KG1 (cell line): ENCODE measurements around the gene CKAP5.

Experiments
- DNase-seq: peaks from one replicate; lab custom pipeline; 2025; lab: John Stamatoyannopoulos, UW

The CKAP5 gene

GRCh38 chr11:46698597-46698996, 147.5 kb downstream of the CKAP5 start:
- DNase-seq: no peak

GRCh38 chr11:46697723-46698122, 148.4 kb downstream of the CKAP5 start:
- no peak for DNase-seq

- no peak for DNase-seq
Measured at GRCh38 chr11:46697303-46697702, 148.8 kb downstream of the CKAP5 start.

GRCh38 chr11:46696212-46696558, 149.9 kb downstream of the CKAP5 start:
- DNase-seq: no peak

GRCh38 chr11:46695345-46696211, 150.5 kb downstream of the CKAP5 start:
- DNase-seq: no peak

GRCh38 chr11:46694607-46695006, 151.5 kb downstream of the CKAP5 start:
- DNase-seq: no peak

- DNase-seq: no peak
Measured at GRCh38 chr11:46694072-46694471, 152.0 kb downstream of the CKAP5 start.

- DNase-seq: no peak
Measured at GRCh38 chr11:46693597-46694012, 152.5 kb downstream of the CKAP5 start.
